Measurements from ENCODE around the gene MYPOP. TPM values are rescaled to one million over a fixed set of nuclear protein-coding genes. Genes with fewer than 3 reads are reported as not detected.
"Not testable (repeated sequence)": the region's sequence is repeated elsewhere in the genome, so short reads cannot be mapped to it uniquely, and the experiment has no call there.

Gene MYPOP
- total and polyA plus RNA-seq, 2 donors (not counting 3 experiments of a cell fraction or from before 2014, with no cell fraction given), result 3.9 to 9.0 TPM

- Histone ChIP-seq H3K27ac (ENCODE audit: insufficient read depth, low read depth, low read length) (no peak overlapping the region), H4K20me1 (replicated peaks; ENCODE audit: control insufficient read depth, extremely low read depth, insufficient read depth, low read length) (no peaks in the 10 kb centered on the region), H3K27me3 (ENCODE audit: control insufficient read depth in 2 of 2, insufficient read depth in 2 of 2, low read length in 2 of 2) (no peaks in the 10 kb centered on the region), H3K9me3 (replicated peaks; ENCODE audit: control insufficient read depth, insufficient read depth, low read length) (no peaks in the 10 kb centered on the region), H3K4me3 (replicated peaks in 1 of 3; ENCODE audit: insufficient read depth in 1 of 3, low read depth in 1 of 3, low read length in 3 of 3) (no peak overlapping the region), H3K36me3 (ENCODE audit: control insufficient read depth in 2 of 2, extremely low read depth in 1 of 2, insufficient read depth in 2 of 2, low read length in 2 of 2) (peaks cover 0 to 6% of the 10 kb centered on the region in 2 experiments), H3K79me2 (ENCODE audit: control insufficient read depth, insufficient read depth, low read length) (no peaks in the 10 kb centered on the region), H3K9ac (replicated peaks; ENCODE audit: extremely low read depth, insufficient read depth, low read length) (no peak overlapping the region), H3K4me2 (ENCODE audit: insufficient read depth, low read length) (no peak overlapping the region), H3K4me1 (ENCODE audit: control insufficient read depth, extremely low read depth, insufficient read depth, low read length) (peaks cover 2% of the 10 kb centered on the region), H2AFZ (ENCODE audit: low read depth, low read length) (no peak overlapping the region), H3K9me1 (replicated peaks; ENCODE audit: control insufficient read depth, extremely low read depth, insufficient read depth, low read length) (no peaks in the 10 kb centered on the region)
- POLR2A ChIA-PET, result no interaction called here
- no TSS peak for BruUV-seq (replicated peaks)
- dilution Hi-C loops (cut with MboI; ENCODE audit: extremely low pct_ligation_motif_present, low sequenced_read_pairs) (no loop called here), intact Hi-C loops (cut with micrococcal nuclease) (no loop called here)
- CTCF ChIA-PET, result no interaction called here
- DNase-seq (ENCODE audit: low read depth, low spot score) (no peak), FAIRE-seq (no peak)
- TF ChIP-seq MAX (IDR thresholded peaks at IDR 0.05; ENCODE audit: insufficient read depth, insufficient read length) (no peak), POLR2AphosphoS5 (IDR thresholded peaks at IDR 0.05; ENCODE audit: insufficient read depth, low read depth, low read length) (no peak), EZH2 (IDR thresholded peaks at IDR 0.05; ENCODE audit: borderline replicate concordance, low read depth, low read length, severe bottlenecking) (no peak), GATA2 (IDR thresholded peaks at IDR 0.05; ENCODE audit: insufficient read depth, insufficient read length, low read depth, low read length) (no peak), MYC (IDR thresholded peaks at IDR 0.05; ENCODE audit: low read depth, low read length) (no peak), FOS (IDR thresholded peaks at IDR 0.05; ENCODE audit: borderline replicate concordance, insufficient read depth, low read length) (no peak), JUN (IDR thresholded peaks at IDR 0.05; ENCODE audit: borderline replicate concordance, insufficient read depth, insufficient read length, low read depth) (no peak)
- TF ChIP-seq, protein P1, sequence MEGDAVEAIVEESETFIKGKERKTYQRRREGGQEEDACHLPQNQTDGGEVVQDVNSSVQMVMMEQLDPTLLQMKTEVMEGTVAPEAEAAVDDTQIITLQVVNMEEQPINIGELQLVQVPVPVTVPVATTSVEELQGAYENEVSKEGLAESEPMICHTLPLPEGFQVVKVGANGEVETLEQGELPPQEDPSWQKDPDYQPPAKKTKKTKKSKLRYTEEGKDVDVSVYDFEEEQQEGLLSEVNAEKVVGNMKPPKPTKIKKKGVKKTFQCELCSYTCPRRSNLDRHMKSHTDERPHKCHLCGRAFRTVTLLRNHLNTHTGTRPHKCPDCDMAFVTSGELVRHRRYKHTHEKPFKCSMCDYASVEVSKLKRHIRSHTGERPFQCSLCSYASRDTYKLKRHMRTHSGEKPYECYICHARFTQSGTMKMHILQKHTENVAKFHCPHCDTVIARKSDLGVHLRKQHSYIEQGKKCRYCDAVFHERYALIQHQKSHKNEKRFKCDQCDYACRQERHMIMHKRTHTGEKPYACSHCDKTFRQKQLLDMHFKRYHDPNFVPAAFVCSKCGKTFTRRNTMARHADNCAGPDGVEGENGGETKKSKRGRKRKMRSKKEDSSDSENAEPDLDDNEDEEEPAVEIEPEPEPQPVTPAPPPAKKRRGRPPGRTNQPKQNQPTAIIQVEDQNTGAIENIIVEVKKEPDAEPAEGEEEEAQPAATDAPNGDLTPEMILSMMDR (IDR thresholded peaks at IDR 0.05; ENCODE audit: extremely low read depth in 1 of 2, insufficient read depth in 1 of 2, low read depth in 1 of 2, low read length in 2 of 2), result no peak
Observed at GRCh38 chr19:45897261-45897812, 5.1 kb downstream of the MYPOP start.

GRCh38 chr19:45895983-45896599 lies 6.3 kb downstream of the MYPOP start:
- H3K79me2 ChIP-seq (ENCODE audit: control insufficient read depth, insufficient read depth, low read length); H3K9me3 ChIP-seq (replicated peaks; ENCODE audit: control insufficient read depth, insufficient read depth, low read length); intact Hi-C loops (cut with micrococcal nuclease); H3K9me1 ChIP-seq (replicated peaks; ENCODE audit: control insufficient read depth, extremely low read depth, insufficient read depth, low read length); H3K27me3 ChIP-seq (ENCODE audit: control insufficient read depth in 2 of 2, insufficient read depth in 2 of 2, low read length in 2 of 2); H3K4me2 ChIP-seq (ENCODE audit: insufficient read depth, low read length); dilution Hi-C loops (cut with MboI; ENCODE audit: extremely low pct_ligation_motif_present, low sequenced_read_pairs); H3K4me3 ChIP-seq (replicated peaks in 1 of 3; ENCODE audit: insufficient read depth in 1 of 3, low read depth in 1 of 3, low read length in 3 of 3); H3K36me3 ChIP-seq (ENCODE audit: control insufficient read depth in 2 of 2, extremely low read depth in 1 of 2, insufficient read depth in 2 of 2, low read length in 2 of 2); H2AFZ ChIP-seq (ENCODE audit: low read depth, low read length); DNase-seq (ENCODE audit: low read depth, low spot score); H3K27ac ChIP-seq (ENCODE audit: insufficient read depth, low read depth, low read length); H3K9ac ChIP-seq (replicated peaks; ENCODE audit: extremely low read depth, insufficient read depth, low read length); CTCF ChIA-PET; BruUV-seq (replicated peaks); H4K20me1 ChIP-seq (replicated peaks; ENCODE audit: control insufficient read depth, extremely low read depth, insufficient read depth, low read length); FAIRE-seq; H3K4me1 ChIP-seq (ENCODE audit: control insufficient read depth, extremely low read depth, insufficient read depth, low read length); POLR2A ChIA-PET: not testable (repeated sequence)

All from endothelial cell of umbilical vein (primary cell).